ENCODE measurements around the gene CYB5R2.

DNA sequence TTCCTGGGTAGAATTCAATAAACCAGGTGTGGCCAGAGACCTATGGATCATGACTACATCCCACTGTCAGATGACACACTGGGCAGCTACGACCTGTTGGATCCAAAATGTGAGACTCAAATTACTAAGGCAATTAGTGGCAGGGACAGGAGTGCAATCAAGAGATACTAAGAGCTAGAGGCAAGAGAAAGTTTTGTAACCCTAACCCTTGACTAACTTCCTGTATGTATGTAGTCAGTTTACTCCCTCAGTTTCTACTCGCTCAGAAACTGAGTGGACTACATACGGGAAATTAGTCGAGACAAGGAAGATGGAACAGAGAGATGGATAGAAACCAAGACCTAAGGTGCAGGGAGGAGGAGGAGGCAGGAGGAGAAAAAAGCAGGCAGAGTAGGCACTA lies 2.7 kb downstream of the CYB5R2 start:
- TF ChIP-seq, protein P1, sequence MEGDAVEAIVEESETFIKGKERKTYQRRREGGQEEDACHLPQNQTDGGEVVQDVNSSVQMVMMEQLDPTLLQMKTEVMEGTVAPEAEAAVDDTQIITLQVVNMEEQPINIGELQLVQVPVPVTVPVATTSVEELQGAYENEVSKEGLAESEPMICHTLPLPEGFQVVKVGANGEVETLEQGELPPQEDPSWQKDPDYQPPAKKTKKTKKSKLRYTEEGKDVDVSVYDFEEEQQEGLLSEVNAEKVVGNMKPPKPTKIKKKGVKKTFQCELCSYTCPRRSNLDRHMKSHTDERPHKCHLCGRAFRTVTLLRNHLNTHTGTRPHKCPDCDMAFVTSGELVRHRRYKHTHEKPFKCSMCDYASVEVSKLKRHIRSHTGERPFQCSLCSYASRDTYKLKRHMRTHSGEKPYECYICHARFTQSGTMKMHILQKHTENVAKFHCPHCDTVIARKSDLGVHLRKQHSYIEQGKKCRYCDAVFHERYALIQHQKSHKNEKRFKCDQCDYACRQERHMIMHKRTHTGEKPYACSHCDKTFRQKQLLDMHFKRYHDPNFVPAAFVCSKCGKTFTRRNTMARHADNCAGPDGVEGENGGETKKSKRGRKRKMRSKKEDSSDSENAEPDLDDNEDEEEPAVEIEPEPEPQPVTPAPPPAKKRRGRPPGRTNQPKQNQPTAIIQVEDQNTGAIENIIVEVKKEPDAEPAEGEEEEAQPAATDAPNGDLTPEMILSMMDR (conservative IDR thresholded peaks at IDR 0.05) = no peak
- no peak for TF ChIP-seq EZH2 (IDR thresholded peaks at IDR 0.05; ENCODE audit: low read depth)

All from PC-9 (cell line).